WERI-Rb-1 (cell line): ENCODE results near the gene CDIP1.

Experiments
- DNase-seq: peaks from one replicate; pipeline ENCODE4 v3.0.0-alpha.2; 2020
- H3K27ac ChIP-seq: fragments of 250-450 bp; sonication (Bioruptor Pico); 2 replicates; pipeline ENCODE4 v1.5.1; 2020; ENCODE audit warnings: mild to moderate bottlenecking, moderate library complexity
- H3K27me3 ChIP-seq: fragments of 250-450 bp; sonication (Bioruptor Pico); 2 replicates; pipeline ENCODE4 v1.5.1; 2021; ENCODE audit warnings: mild to moderate bottlenecking, low read depth, moderate library complexity; ENCODE audit not compliant: insufficient read depth, severe bottlenecking
- H3K36me3 ChIP-seq: fragments of 250-450 bp; sonication (Bioruptor Pico); 2 replicates; pipeline ENCODE4 v1.5.1; 2020; ENCODE audit warnings: mild to moderate bottlenecking, moderate library complexity
- H3K4me3 ChIP-seq: 2 replicates; pipeline ENCODE4 v1.5.1; 2011; ENCODE audit warnings: low read depth, mild to moderate bottlenecking, control low read depth, low read length
- H3K9me3 ChIP-seq: fragments of 250-450 bp; sonication (Bioruptor Pico); 2 replicates; pipeline ENCODE4 v1.5.1; 2021; ENCODE audit warnings: mild to moderate bottlenecking, moderate library complexity; ENCODE audit not compliant: severe bottlenecking
- TF ChIP-seq, protein P1 (sequence below): IDR thresholded peaks from 2 replicates; pipeline ENCODE4 v1.5.1; 2011; ENCODE audit warnings: low read depth, mild to moderate bottlenecking, control low read depth, inconsistent platforms, low read length

Gene CDIP1

DNA sequence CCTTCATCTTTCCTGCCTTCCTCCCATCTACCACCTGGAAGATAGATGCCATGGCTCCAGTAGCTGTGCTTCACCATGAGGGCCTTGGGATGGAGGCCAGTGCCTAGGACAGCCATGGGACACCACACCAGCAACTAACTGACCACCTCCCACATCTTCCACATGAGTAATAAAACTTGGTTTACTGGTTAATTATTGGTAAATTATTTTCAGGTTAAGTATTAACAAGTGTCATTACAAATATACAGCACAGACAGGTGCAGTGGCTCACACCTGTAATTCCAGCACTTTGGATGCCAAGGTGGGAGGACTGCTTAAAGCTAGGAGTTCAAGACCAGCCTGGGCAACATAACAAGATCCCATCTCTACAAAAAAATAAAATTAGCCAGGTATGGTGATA is 14.0 kb downstream of the CDIP1 start:
- TF ChIP-seq, protein P1, sequence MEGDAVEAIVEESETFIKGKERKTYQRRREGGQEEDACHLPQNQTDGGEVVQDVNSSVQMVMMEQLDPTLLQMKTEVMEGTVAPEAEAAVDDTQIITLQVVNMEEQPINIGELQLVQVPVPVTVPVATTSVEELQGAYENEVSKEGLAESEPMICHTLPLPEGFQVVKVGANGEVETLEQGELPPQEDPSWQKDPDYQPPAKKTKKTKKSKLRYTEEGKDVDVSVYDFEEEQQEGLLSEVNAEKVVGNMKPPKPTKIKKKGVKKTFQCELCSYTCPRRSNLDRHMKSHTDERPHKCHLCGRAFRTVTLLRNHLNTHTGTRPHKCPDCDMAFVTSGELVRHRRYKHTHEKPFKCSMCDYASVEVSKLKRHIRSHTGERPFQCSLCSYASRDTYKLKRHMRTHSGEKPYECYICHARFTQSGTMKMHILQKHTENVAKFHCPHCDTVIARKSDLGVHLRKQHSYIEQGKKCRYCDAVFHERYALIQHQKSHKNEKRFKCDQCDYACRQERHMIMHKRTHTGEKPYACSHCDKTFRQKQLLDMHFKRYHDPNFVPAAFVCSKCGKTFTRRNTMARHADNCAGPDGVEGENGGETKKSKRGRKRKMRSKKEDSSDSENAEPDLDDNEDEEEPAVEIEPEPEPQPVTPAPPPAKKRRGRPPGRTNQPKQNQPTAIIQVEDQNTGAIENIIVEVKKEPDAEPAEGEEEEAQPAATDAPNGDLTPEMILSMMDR = no peak
- Histone ChIP-seq H3K36me3 (no peaks in the 10 kb centered on the region; the same call in 1 of the 2 replicates), H3K4me3 (no peak overlapping the region), H3K27ac (peak overlapping the region; percentile 91), H3K27me3 (no peaks in the 10 kb centered on the region), H3K9me3 (no peaks in the 10 kb centered on the region)
- DNase-seq = no peak

DNA sequence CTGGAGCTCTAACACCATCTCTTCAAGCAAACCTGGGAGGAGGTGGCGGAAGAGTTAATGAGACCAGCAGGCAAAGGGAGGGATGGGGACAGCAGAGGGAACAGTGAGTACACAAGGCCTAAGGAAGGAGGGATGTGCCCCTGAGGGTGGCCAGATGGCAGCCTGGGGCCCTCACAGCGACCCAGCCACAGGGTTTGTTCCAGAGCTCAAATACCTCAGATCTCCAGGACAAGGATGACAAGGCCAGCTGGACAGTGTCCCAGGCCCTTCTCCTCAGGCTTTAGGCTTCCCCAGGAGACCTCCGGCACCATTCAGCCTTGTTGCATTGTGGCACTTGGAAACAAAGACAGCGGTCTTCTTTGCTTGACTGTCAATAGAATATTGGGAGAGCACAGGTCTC is 14.9 kb downstream of the CDIP1 start:
- Histone ChIP-seq H3K27ac (peak overlapping the region; percentile 91), H3K4me3 (no peak overlapping the region), H3K9me3 (no peaks in the 10 kb centered on the region), H3K36me3 (no peaks in the 10 kb centered on the region; the same call in 1 of the 2 replicates), H3K27me3 (no peaks in the 10 kb centered on the region)
- TF ChIP-seq, protein P1 = no peak
- peak; percentile 46 for DNase-seq

DNA sequence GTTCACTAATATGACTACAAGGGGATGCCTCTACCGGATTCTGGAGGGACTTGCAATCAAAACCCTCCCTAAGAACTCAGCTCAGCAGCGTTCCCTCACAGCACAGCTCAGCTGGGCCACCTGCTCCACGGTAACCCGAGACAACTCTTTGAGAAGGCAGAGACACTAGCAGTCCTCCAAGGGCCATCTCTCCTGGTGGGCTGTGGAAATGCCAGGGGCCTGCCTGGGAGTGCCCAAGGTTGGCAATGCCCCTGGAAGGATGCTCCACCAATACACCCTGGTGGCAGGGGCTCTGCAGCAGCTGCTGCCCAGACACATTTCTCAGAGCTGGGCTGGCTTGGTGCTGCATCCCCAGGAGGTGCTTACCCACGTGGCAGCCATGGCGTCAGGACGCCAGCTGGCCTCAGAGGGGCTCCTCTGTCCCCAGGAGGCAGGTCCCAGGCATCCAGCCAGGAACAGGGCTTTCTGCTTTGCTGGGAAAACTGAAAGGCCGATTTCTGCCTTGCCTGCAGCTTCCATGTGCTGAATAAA is 16.5 kb downstream of the CDIP1 start:
- peak; percentile 81 for DNase-seq
- Histone ChIP-seq H3K9me3 (no peaks in the 10 kb centered on the region), H3K4me3 (no peak overlapping the region), H3K36me3 (no peaks in the 10 kb centered on the region; the same call in 1 of the 2 replicates), H3K27ac (peak overlapping the region; percentile 91), H3K27me3 (no peaks in the 10 kb centered on the region)
- TF ChIP-seq, protein P1 = 0 out of 2 replicates have a peak, but pooled peaks have one; percentile 3

DNA sequence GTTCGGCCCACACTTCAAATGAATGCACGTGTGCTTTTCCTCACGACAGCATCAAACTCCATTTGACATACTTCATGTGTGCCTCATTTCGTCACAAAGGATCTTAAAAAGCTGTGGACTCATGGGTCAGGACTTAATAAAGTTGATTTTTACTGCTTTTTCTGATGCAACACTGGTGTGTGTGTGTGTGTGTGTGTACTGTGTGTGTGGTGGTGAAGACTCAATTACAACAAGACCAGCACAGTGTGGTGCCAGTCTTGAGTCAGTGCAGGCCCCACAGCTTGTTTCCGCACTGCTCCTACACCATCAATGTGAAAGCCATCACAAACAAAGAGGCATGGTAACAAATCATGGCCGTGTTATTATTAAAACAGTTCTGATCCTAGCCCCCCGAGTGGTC is 17.7 kb downstream of the CDIP1 start:
- Histone ChIP-seq H3K27me3 (no peaks in the 10 kb centered on the region), H3K36me3 (no peaks in the 10 kb centered on the region; the same call in none of the 2 replicates), H3K9me3 (no peaks in the 10 kb centered on the region), H3K27ac (peak overlapping the region; percentile 33), H3K4me3 (no peak overlapping the region)
- TF ChIP-seq, protein P1 = no peak
- DNase-seq = no peak

DNA sequence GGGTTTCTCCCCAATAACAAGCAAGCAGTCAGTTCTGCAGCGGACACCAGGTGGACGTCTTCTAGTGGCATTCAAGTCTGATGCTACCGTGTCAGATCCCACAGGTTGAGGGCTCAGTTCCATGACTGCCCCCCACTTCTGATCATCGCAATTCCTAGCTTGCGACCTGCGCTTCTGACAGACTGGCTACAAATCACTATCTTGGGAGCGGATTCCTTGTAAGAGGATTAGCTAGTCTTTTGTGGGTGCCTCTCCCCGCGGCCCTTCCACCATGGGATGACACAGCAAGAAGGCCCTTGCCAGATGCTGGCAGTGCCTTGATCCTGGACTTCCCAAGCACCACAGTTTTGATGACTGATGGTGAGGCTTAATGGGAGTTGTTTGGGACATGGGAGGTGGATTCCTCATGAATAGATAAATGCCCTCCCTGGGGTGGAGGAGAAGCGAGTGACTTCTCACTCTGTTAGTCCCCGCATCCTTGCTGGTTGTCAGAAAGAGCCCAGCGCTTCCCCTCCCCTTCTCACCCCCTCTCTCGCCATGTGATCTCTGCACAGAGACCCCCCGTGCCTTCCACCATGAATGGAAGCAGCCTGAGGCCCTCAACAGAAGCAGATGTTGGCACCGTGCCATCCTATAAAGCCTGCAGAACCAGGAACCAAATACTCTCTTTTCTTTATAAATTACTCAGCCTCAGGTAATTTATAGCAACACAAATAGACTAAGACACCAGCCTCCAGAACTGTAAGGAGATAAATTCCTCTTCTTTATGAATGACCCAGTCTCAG is 19.1 kb downstream of the CDIP1 start:
- no peaks in the 10 kb centered on the region for H3K27me3 ChIP-seq
- DNase-seq = peak; percentile 88
- no peak overlapping the region for H3K4me3 ChIP-seq
- H3K27ac ChIP-seq = peak overlapping the region; percentile 63
- H3K9me3 ChIP-seq = no peaks in the 10 kb centered on the region
- H3K36me3 ChIP-seq = peaks cover under 1% of the 10 kb centered on the region
- TF ChIP-seq, protein P1 = no peak
